ENCODE data around the gene ZNF850.

- TF ChIP-seq, protein P1, sequence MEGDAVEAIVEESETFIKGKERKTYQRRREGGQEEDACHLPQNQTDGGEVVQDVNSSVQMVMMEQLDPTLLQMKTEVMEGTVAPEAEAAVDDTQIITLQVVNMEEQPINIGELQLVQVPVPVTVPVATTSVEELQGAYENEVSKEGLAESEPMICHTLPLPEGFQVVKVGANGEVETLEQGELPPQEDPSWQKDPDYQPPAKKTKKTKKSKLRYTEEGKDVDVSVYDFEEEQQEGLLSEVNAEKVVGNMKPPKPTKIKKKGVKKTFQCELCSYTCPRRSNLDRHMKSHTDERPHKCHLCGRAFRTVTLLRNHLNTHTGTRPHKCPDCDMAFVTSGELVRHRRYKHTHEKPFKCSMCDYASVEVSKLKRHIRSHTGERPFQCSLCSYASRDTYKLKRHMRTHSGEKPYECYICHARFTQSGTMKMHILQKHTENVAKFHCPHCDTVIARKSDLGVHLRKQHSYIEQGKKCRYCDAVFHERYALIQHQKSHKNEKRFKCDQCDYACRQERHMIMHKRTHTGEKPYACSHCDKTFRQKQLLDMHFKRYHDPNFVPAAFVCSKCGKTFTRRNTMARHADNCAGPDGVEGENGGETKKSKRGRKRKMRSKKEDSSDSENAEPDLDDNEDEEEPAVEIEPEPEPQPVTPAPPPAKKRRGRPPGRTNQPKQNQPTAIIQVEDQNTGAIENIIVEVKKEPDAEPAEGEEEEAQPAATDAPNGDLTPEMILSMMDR (IDR thresholded peaks at IDR 0.05; ENCODE audit: borderline replicate concordance, extremely low read depth, low read length, poor library complexity, severe bottlenecking) = no peak
- TF ChIP-seq EZH2 (IDR thresholded peaks at IDR 0.05; ENCODE audit: borderline replicate concordance, low read depth, low read length, severe bottlenecking) = no peak
Measured at GRCh38 chr19:36807029-36807428, 34.4 kb upstream of the ZNF850 start.

All from DND-41 (cell line).